RPMI7951 (cell line): Measurements from ENCODE around the gene SLC20A1. TPM values are rescaled to one million over a fixed set of nuclear protein-coding genes. Genes with fewer than 3 reads are reported as not detected.
"Not testable (repeated sequence)": the region's sequence is repeated elsewhere in the genome, so short reads cannot be mapped to it uniquely, and the experiment has no call there.

ENCODE experiments used
- DNase-seq: peaks from one replicate; pipeline ENCODE4 v3.0.0-alpha.2; 2012; ENCODE audit warnings: low read depth
- total RNA-seq: library from RNA; depleted of rRNA; stranded (reverse); fragments of >200 nt; shearing (Covaris generic); gene quantifications from 2 replicates; pipeline ENCODE4 v1.2.3, GENCODE V29; 2014

Gene SLC20A1
- total RNA-seq, 1 experiment from 2014 or later: 124 TPM

DNA sequence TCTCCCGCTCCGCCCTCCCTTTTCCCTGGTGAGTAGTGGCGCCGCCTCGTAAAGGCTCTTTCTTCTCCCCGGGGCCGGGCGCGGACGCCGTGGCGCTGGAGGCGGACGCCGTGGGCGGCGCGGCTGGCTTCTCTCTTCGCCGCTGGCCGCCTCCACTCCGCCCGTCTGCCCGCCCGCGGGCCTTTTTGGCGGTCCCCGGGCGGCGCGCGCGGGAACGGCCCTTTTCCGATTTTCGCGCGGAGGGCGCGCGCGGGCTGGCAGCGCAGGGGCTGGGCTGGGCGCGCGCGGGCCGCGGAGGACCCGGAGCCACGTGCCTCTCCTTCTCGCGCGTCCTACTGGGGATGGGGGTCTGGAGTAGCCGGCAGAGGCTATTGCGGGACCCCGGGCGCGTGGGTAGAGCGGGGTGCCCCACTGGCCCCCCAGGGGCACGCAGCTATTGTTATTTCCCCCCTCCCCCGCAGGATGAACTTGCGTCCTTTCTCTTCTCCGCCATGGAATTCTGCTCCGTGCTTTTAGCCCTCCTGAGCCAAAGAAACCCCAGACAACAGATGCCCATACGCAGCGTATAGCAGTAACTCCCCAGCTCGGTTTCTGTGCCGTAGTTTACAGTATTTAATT lies 472 bp downstream of the SLC20A1 start:
- DNase-seq: no peak

DNA sequence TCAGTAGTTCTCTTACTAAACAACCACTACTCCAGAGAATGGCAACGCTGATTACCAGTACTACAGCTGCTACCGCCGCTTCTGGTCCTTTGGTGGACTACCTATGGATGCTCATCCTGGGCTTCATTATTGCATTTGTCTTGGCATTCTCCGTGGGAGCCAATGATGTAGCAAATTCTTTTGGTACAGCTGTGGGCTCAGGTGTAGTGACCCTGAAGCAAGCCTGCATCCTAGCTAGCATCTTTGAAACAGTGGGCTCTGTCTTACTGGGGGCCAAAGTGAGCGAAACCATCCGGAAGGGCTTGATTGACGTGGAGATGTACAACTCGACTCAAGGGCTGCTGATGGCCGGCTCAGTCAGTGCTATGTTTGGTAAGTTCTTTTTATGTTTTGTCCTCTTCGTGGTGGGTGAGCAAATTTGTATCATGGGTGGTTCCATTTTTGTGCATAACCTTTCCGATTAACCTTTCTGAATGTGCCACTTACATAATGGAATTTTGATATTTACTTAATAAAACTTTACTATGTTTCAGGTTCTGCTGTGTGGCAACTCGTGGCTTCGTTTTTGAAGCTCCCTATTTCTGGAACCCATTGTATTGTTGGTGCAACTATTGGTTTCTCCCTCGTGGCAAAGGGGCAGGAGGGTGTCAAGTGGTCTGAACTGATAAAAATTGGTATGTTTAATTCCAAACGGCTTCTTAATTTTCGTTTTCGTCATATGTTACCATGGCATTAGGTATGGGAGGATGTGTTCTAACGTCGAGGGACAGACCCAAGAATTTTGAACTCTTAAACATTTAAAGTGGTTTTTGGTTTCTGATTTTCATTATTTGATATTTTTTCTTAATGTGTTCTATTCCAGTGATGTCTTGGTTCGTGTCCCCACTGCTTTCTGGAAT lies 1.3 kb downstream of the SLC20A1 start:
- peak; percentile 41 for DNase-seq

DNA sequence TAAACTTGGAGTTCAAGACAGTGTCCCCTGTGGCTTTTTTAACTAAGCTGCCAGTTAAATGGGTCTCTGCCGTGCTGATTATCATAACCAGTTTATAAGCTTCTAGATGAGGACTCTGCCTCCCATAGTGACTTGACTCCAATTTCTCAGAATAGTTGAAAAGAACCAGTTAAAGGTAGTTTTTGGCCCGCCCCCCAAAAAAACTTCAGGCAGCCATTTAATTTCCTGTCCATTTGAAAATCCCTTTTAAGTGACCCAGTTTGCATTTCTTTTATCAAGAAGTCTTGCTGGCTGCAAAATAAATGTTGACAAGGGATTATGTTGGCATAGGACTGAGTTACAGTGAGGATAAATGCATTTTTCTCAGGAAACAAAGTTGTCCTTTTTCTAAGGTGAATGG lies 2.3 kb downstream of the SLC20A1 start:
- DNase-seq: no peak

DNA sequence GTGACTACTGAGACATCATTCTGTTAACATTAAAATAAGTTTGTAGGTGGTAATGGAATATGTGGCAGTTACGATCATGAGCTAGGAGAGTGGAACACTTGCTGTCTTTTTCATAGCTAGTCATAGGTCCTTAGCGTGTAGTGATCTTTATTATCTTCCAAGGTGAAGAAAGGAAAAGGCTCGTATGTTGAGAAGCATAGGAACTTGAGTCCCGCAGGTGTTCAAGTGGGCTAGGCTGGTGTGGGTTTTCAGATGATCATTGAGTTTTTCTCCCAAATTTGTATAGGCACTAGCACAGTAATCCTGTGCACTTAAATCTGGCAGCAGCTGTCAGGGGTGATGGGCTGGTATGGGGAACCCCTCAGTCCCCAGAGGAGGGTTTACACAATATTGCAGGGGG lies 10.9 kb downstream of the SLC20A1 start:
- DNase-seq: no peak

DNA sequence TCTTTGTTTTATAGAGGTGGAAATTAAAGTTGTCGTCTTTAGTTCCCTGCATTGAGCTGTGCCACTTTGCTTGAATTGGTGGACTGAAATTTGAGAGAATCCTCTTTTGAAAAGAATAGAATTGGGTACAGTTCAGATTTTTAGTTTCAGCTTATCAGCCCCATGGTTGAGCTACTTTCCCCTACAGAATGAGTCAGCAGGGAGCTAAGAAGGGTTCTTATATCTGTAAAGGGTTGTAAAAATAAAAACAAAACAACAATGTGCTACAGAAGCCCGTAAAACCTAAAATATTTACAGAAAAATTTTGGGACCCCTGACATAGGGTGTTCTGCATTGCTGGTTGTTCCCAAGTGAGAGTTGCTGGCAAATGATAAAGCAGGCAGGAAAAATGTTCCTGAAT lies 12.6 kb downstream of the SLC20A1 start:
- DNase-seq: no peak

DNA sequence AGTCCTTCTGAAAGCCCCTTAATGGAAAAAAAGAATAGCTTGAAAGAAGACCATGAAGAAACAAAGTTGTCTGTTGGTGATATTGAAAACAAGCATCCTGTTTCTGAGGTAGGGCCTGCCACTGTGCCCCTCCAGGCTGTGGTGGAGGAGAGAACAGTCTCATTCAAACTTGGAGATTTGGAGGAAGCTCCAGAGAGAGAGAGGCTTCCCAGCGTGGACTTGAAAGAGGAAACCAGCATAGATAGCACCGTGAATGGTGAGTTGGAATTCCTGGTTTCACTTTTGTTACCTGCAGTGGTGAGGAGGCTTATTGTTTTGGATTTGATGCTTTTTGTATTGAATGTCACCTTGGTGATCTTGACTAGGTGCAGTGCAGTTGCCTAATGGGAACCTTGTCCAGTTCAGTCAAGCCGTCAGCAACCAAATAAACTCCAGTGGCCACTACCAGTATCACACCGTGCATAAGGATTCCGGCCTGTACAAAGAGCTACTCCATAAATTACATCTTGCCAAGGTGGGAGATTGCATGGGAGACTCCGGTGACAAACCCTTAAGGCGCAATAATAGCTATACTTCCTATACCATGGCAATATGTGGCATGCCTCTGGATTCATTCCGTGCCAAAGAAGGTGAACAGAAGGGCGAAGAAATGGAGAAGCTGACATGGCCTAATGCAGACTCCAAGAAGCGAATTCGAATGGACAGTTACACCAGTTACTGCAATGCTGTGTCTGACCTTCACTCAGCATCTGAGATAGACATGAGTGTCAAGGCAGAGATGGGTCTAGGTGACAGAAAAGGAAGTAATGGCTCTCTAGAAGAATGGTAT lies 13.3 kb downstream of the SLC20A1 start:
- DNase-seq: no peak

DNA sequence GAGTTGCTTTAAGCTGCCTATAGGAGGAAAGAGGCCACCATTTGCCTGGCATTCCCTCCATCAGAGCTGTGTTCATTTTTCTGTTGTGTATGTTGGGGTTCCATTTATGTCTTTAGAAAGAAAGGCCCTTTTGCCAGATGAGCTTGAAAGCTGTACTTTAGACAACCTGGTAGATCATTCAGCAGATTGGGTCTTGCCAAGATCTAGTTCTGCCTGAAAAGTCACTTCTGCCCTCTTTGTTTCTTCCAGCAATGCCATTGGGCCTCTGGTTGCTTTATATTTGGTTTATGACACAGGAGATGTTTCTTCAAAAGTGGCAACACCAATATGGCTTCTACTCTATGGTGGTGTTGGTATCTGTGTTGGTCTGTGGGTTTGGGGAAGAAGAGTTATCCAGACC lies 14.4 kb downstream of the SLC20A1 start:
- DNase-seq: no peak

DNA sequence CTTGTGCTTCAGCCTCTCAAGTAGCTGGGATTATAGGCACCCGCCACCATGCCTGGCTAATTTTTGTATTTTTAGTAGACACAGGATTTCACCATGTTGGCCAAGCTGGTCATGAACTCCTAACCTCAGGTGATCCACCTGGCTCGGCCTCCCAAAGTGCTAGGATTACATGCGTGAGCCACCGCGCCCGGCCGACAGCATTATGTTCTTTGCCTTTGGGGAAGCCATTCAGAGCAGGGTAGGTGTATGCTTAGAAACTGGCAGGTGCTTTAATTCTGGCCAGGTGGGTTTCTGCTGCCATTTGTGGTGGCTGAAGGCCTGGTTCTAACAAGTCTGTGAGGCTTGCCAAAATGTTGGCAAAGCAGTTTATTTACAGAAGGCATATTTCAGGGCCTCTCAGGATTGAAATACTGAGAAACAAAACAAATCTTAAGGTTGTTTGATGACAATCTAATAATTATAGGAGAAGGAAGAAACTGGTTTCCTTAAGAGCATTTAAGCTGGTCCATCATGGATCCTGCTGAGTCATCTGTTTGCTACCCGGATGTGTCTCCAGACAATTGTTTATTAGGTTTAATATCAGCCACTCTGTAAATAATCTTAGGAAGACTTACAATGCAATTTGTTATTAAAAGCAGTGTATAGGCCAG lies 16.0 kb downstream of the SLC20A1 start:
- no peak for DNase-seq

DNA sequence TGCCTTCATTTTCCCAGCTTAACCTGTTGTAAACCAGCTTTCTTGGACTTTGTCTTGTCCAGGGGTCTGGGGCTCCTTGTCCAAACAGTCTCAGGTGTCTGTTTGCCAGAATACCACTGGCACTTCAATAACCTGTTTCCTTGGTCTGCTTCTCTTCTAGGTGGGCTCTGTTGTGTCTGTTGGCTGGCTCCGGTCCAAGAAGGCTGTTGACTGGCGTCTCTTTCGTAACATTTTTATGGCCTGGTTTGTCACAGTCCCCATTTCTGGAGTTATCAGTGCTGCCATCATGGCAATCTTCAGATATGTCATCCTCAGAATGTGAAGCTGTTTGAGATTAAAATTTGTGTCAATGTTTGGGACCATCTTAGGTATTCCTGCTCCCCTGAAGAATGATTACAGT lies 17.0 kb downstream of the SLC20A1 start:
- no peak for DNase-seq

DNA sequence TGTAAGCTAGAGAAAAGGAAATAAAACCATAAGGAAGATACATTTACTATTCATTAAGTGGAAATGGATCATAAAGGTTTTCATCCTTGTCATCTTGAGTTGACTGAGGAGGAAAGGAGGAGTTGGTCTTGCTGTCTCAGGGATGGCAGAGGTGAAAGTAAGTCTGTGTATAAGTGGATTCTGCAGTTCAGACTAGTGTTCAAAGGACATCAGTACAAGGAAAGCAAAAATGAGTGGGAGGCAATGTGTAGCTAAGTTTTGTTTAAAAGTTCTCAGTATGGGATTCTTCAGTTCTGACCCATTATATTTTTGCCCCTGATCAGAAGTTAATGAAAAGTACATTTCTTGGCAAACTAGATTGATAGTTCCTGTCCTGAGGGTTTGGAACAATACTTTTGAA lies 18.9 kb downstream of the SLC20A1 start:
- DNase-seq: no peak

DNA sequence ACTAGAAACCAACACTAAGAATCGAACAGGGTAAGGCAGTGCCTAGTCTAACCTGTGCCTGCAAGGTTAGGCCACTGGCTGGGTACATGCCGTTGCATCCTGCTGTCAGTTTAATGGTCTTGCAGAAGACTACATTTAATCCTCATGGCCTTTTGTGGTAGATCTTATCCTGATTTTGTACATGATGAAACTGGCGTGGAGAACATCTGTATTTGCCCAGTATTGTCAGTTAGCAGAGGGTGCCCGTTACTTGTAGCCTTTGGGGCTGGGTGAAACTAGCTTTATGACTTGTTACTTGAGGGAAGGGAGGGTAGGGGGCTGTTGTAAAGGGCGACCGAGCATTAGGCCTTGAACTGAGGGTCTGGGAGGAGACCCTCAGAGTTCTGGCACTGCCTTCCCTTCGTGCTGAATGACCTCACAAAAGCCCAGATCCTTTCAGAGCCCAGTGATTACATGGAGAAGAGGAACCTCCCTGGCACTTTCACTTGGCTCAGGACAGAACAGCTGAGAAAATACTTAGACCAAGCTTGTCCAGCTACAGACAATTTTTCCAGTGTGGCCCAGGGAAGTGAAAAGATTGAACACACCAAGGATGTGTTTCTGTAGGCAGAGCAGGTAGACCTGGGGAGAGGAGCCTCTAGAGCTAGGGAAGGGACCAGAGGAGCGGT lies 19.5 kb downstream of the SLC20A1 start:
- peak; percentile 42 for DNase-seq

DNA sequence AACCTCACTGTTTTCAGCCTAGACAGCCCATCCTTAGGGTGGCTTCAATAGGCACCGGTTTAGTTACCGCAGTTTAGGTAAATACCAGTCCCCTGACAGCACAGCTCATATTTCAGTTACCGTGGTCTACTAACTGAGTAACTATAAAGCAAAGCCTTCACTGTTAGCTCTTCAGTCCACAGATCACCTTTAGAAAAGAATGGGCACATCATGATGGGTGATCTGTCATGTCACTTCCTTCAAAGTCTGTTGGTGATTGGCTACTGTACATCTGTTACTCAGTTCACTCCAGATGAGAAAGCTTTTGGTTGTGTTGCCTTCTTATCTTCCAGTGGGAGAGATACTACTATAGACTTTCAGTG lies 21.0 kb downstream of the SLC20A1 start:
- no peak for DNase-seq

DNA sequence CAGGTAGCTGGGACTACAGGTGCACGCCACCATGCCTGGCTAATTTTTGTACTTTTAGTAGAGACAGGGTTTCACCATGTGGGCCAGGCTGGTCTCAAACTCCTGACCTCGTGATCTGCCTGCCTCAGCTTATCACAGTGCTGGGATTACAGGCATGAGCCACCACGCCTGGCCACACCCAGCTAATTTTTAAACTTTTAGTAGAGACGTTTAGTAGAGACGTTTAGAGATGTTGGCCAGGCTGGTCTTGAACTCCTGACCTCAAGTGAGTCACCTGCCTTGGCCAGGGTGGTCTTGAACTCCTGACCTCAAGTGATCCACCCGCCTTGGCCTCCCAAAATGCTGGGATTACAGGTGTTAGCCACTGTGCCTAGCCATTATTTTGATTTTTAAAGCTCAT lies 21.8 kb downstream of the SLC20A1 start:
- not testable (repeated sequence) for DNase-seq

DNA sequence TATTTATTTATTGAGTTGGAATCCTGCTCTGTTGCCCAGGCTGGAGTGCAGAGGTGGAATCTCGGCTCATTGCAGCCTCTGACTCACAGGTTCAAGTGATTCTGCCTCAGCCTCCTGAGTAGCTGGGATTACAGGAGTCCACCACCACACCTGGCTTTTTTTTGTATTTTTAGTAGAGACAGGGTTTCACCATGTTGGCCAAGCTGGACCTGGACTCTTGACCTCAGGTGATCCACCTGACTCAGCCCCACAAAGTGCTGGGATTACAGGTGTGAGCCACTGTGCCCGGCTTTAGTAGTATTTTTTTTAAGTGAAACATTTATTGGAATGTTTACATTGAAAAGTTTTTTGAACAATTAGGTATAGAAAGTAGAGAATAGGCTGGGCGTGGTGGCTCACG lies 23.9 kb downstream of the SLC20A1 start:
- no peak for DNase-seq

DNA sequence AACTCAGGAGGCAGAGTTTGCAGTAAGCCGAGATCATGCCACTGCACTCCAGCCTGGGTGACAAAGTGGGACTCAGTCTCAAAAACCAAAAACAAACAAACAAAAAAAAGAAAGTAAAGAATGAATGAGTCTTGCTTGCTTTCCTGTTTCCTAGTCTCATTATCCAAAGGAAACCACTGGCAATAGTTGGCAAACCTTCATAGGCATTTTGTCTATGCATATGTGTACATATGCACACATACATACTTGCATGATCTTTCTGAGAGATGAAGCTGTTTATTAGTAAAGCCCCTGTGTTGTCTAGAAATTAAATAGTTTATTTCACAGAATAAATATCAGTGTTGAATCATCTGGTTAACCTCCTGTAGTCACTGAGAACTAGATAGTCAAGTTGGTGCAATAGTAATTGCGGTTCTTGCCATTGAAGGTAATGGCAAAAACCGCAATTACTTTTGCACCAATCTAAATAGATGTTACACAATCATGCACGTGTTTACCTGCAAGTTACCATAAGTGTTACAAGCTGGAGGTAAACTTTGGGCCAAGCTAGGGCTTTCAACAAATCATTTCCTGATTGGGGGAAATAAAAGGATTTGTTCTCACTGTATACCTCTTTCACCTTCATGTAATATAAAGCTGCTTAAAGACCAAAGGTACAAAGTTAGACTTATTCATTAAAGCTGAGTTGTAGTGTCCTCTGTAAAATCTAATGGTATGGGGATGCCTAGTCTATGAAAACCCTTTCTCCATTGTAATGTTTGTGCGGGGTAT lies 24.7 kb downstream of the SLC20A1 start:
- DNase-seq: no peak

DNA sequence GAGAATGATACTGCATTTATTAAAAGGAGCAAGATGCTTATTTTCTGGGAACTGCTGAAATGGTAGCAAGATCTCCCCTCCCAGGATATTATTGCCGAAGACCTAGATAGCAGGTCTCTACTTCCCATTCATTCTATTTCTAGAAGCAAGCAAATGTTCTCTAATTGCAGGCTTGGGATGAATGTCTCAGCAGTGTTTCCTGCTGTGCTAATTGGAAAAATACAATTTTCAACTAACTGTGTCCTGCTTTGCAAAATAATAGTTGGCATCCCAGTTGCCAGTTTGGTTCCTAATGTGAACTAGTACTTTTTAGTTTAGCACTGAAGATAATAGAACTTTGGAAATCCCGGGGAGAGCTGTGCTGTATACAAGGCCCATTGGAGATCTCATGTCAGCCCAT lies 26.1 kb downstream of the SLC20A1 start:
- no peak for DNase-seq

DNA sequence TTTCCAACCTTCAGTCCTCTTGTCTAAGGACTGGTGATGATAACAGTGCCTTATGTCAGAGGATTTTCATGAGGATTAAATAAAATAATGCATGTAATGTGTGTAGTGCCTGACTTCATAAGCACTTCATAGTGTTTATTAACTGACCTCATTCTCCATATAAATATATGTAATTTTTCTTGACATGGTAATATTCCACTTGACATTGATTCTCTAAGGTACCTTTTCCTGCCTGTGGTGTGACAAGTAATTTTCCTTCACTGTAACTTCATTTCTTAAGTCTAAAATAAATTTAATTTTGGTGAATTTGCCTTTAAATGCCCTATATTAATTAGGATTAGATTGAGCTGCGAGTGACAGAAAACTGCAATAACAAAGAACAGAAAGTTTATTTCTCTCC lies 27.3 kb downstream of the SLC20A1 start:
- no peak for DNase-seq

DNA sequence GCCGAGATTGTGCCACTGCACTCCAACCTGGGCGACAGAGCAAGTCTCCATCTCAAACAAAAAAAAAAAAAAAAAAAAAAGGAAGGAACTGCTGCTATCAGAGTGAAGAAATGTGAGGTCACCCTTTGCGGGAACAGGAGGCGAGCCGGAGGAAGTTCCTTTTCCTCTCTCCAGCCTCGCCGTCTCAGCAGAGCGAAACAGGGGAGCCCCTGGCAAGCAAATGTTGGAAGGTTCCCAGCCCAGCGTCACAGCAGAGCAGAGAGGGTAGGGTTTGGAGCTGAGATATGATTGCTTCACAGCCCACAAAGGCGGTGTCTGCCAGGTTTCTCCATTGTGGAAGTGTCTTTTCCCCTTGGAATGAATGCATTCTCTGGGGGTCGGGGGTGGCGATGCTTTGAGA lies 28.5 kb downstream of the SLC20A1 start:
- no peak for DNase-seq

DNA sequence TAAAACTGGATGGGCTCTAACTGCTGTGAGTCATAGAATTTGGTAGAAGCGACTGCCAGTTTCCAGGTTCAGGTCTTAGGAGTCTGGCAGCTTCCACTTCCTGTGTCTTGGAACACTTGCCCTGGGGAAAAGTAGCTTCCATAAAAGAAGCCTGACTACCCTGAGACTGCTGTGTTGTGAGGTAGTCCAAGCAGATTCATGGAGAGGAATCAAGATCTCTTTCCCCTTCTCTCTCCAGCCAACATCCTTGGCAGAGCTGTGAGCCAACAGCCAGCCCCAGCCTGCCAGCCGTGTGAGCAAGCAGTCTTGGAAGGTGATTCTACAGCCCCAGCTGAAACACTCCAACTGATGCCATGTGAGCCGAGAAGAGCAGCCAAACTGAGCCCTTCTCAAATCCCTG lies 33.7 kb downstream of the SLC20A1 start:
- peak; percentile 72 for DNase-seq

DNA sequence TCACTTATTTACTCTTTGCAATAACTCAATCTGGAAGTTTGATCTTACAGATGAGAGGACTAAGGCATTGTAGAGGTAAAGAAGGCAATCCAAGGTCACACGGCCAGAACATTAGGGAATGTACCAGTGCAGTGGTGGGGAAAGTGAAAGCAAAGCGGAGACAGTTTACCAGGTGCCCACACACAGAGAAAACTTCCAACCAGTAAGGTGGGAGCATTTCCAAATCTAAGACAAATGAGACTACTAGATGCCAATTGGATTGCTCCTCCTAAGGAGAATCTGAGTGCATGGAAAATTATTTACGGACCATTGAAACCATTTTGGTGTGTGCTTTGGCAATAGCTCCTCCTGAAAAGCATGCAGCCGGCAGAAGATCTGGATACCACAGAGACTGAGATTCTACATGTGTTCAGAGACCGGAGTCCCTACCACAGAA lies 34.9 kb downstream of the SLC20A1 start:
- DNase-seq: no peak

DNA sequence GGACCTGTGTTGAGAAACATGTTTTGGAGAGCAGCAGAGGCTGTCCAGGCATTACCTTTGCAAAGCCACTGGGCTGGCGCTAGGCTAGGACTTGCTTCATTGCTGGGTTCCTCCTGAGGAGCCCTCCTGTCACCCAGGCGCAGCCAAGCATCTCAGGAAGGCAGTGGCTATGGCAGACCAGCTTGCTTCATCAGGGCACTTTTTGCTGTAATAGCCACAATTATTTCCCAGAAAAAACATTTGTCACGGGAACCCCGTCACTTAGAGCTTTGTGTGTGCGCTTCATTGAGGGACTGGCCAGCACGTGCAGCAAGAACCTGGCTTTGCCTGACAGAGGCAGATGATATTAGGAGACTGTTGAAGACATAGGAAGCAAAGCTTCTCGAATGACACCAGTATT lies 36.4 kb downstream of the SLC20A1 start:
- DNase-seq: no peak
